HepG2 (cell line): ENCODE results near the gene STK36. TPM values are rescaled to one million over a fixed set of nuclear protein-coding genes. Genes with fewer than 3 reads are reported as not detected.

Source experiments
- ATAC-seq: fragments of 200-7000 bp; cut with Tn5 transposase; 3 replicates; pipeline ENCODE4 v1.9.1; 2020; ENCODE audit warnings: mild to moderate bottlenecking, moderate library complexity
- BruUV-seq: library from RNA; stranded (reverse); fragments of 400-500 nt; replicated peaks from 2 replicates; lab custom pipeline; 2021; lab: Mats Ljungman, UMichigan
- CTCF ChIA-PET: fragments of 300-600 bp; formaldehyde crosslinking; extraction: SDS; loops from one replicate; lab custom pipeline; 2021; ENCODE audit warnings: low total read pairs, inconsistent platforms, low intra/inter-chr PET ratio; lab: Yijun Ruan, JAX
- POLR2A ChIA-PET: fragments of 350-600 bp; sonication (Branson Sonifier 250); formaldehyde crosslinking; loops from one replicate; lab custom pipeline; 2020; ENCODE audit warnings: antibody characterized with exemption, inconsistent platforms; lab: Yijun Ruan, JAX
- DNase-seq: peaks from one replicate; pipeline ENCODE4 v3.0.0-alpha.2; 2015; ENCODE audit warnings: low spot score
- FAIRE-seq: peaks from 3 replicates; lab custom pipeline; 2011; peaks lifted over from hg19 to GRCh38; lab: Jason Lieb, UNC
- H2AFZ ChIP-seq: one replicate; pipeline ENCODE4 v1.6.1; 2011; ENCODE audit warnings: low read length, inconsistent platforms
- H3K27ac ChIP-seq: fragments of 300-600 bp; 3 replicates; pipeline ENCODE4 v1.8.0; 2011; ENCODE audit warnings: mixed run types, mild to moderate bottlenecking, mixed read lengths, low read length, inconsistent platforms; ENCODE audit not compliant: insufficient read depth; ENCODE audit errors: extremely low read length
- H3K27me3 ChIP-seq, 2 experiments: fragments of 200-600 bp in 1 of 2; 2 replicates in 1 of 2; 3 replicates in 1 of 2; pipeline versions ENCODE4 v1.6.0 to v1.8.0; 2011; ENCODE audit warnings: low read length in 2 of 2, mild to moderate bottlenecking in 2 of 2, moderate library complexity in 2 of 2, inconsistent platforms in 1 of 2; ENCODE audit not compliant: insufficient read depth in 2 of 2, control insufficient read depth in 1 of 2
- H3K36me3 ChIP-seq, 2 experiments: fragments of 200-600 bp in 1 of 2; replicated peaks in 1 of 2; 2 replicates in 1 of 2; 3 replicates in 1 of 2; pipeline versions ENCODE4 v1.5.1 to v1.8.0; 2011; ENCODE audit warnings: low read length in 2 of 2, inconsistent platforms in 1 of 2; ENCODE audit not compliant: insufficient read depth in 2 of 2, control insufficient read depth in 1 of 2
- H3K4me1 ChIP-seq: 2 replicates; pipeline ENCODE4 v1.5.1; 2012; ENCODE audit warnings: low read length, inconsistent platforms; ENCODE audit not compliant: insufficient read depth
- H3K4me2 ChIP-seq: 2 replicates; pipeline ENCODE4 v1.6.0; 2011; ENCODE audit warnings: low read depth, low read length, inconsistent platforms
- H3K4me3 ChIP-seq, 3 experiments: fragments of 200-600 bp in 1 of 3; sonication (generic), shearing (Covaris generic) in 1 of 3; replicated peaks in 1 of 3; 2 replicates each; pipeline ENCODE4 v1.5.1; 2011 to 2016; ENCODE audit warnings: low read length in 3 of 3, inconsistent platforms in 2 of 3, low read depth in 2 of 3, mild to moderate bottlenecking in 2 of 3, control low read depth in 1 of 3, mixed read lengths in 1 of 3; ENCODE audit not compliant: insufficient read depth in 1 of 3
- H3K79me2 ChIP-seq: one replicate; pipeline ENCODE4 v1.6.1; 2011; ENCODE audit warnings: low read length, inconsistent platforms; ENCODE audit not compliant: insufficient read depth
- H3K9ac ChIP-seq: 2 replicates; pipeline ENCODE4 v1.6.0; 2011; ENCODE audit warnings: mild to moderate bottlenecking, low read depth, low read length, inconsistent platforms; ENCODE audit not compliant: insufficient read depth
- H3K9me3 ChIP-seq: 2 replicates; pipeline ENCODE4 v1.5.1; 2012; ENCODE audit warnings: mild to moderate bottlenecking, low read length
- H4K20me1 ChIP-seq: 2 replicates; pipeline ENCODE4 v1.6.0; 2011; ENCODE audit warnings: inconsistent platforms, mild to moderate bottlenecking, low read length, moderate library complexity; ENCODE audit not compliant: insufficient read depth
- GPBP1L1 ChIP-seq: sonication (generic); formaldehyde crosslinking; IDR thresholded peaks from 2 replicates; pipeline ENCODE4 v1.5.0; 2020; ENCODE audit warnings: mild to moderate bottlenecking, missing genetic modification reagents
- MXI1 ChIP-seq: IDR thresholded peaks from 3 replicates; pipeline ENCODE4 v1.6.1; 2012; ENCODE audit warnings: low read depth, low read length, inconsistent platforms, borderline replicate concordance
- SETDB1 ChIP-seq: sonication (generic); formaldehyde crosslinking; IDR thresholded peaks from 2 replicates; pipeline ENCODE4 v1.5.1; 2020; ENCODE audit warnings: missing genetic modification reagents, mild to moderate bottlenecking, borderline replicate concordance
- THYN1 ChIP-seq: sonication (generic); formaldehyde crosslinking; IDR thresholded peaks from 2 replicates; pipeline ENCODE4 v1.8.1; 2023; ENCODE audit warnings: low read depth, mild to moderate bottlenecking, moderate library complexity, missing genetic modification reagents, borderline replicate concordance
- XBP1 ChIP-seq: sonication (generic); formaldehyde crosslinking; IDR thresholded peaks from 2 replicates; pipeline ENCODE4 v1.5.0; 2020; ENCODE audit warnings: missing genetic modification reagents
- ZNF780A ChIP-seq: sonication (generic); formaldehyde crosslinking; IDR thresholded peaks from 2 replicates; pipeline ENCODE4 v1.8.0; 2022; ENCODE audit warnings: mild to moderate bottlenecking, missing genetic modification reagents, moderate library complexity
- WGBS: methylation state at CpG from one replicate; pipeline ENCODE4 v1.1.6; 2017; ENCODE audit warnings: low lambda C conversion rate; 5-methylcytosine and 5-hydroxymethylcytosine counted together
- in situ Hi-C: cut with HindIII; loops from 2 replicates; pipeline ENCODE4 v1.10.0; 2017; ENCODE audit warnings: low pct_unique_long_range_greater_than_20kb; ENCODE audit not compliant: extremely low pct_ligation_motif_present
- intact Hi-C: fragments of 100-400 bp; cut with micrococcal nuclease; formaldehyde crosslinking; loops from one replicate; pipeline ENCODE4 v1.10.0; 2022; ENCODE audit not compliant: unreplicated experiment
- polyA plus RNA-seq, 8 experiments: library from polyadenylated mRNA; depleted of rRNA in 3 of 8; stranded (reverse) in 7 of 8; unstranded in 1 of 8; fragments of >200 nt; fragmentation: Illumina TruSeq in 4 of 8; extraction: Trizol in 4 of 8; gene quantifications; 2 replicates each; pipeline versions ENCODE4 v1.2.1 to v1.2.3, GENCODE V29; 2011 to 2016; ENCODE audit warnings: low read depth in 4 of 8, missing spikeins in 1 of 8, mixed read lengths in 1 of 8; ENCODE audit not compliant: insufficient read depth in 1 of 8
- total RNA-seq, 5 experiments: library from RNA; depleted of rRNA; stranded (reverse); fragments of >200 nt; fragmentation: Illumina TruSeq; extraction: Trizol; gene quantifications; 2 replicates each; pipeline ENCODE4 v1.2.3, GENCODE V29; 2016; ENCODE audit warnings: low read depth in 1 of 5
- TF ChIP-seq, protein P1 (sequence below): sonication (generic); formaldehyde crosslinking; IDR thresholded peaks from 2 replicates; pipeline ENCODE4 v1.5.0; 2020; ENCODE audit warnings: missing genetic modification reagents, mild to moderate bottlenecking, borderline replicate concordance

Gene STK36
- total and polyA plus RNA-seq, 2 of the 13 experiments (the other 11 are each of a cell fraction or from before 2014, with no cell fraction given): 45.9 to 83.5 TPM

DNA sequence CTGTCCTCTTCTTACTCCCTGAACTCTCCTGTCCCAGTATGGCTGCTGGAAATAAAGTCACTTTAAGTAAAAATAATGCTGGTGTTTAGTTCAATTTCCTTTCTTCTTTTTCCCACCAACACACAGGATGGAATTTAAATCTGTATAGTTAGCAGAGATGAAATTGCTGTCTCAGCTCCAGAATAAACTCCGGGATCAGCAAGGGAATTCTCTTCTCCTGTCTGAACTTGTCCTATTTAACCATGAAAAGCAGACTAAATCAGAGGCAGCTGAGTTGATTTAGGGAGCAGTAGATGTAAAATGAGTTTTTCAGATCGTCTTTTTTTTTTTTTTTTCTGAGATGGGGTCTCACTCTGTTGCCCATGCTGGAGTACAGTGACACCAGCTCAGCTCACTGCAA, 64.6 kb downstream of the STK36 start:
- H3K27ac ChIP-seq: no peak overlapping the region
- TF ChIP-seq, protein P1, sequence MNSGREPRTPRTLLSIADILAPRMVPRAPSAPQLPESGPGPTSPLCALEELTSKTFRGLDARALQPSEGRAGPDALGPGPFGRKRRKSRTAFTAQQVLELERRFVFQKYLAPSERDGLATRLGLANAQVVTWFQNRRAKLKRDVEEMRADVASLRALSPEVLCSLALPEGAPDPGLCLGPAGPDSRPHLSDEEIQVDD: no peak
- TF ChIP-seq THYN1 (CRISPR knock-in tag): no peak
- no peak for TF ChIP-seq MXI1
- TF ChIP-seq SETDB1 (CRISPR knock-in tag): no peak
- no peak for TF ChIP-seq GPBP1L1 (CRISPR knock-in tag)
- TF ChIP-seq ZNF780A: no peak
- TF ChIP-seq XBP1 (CRISPR knock-in tag): no peak
- TF ChIP-seq, all 625 proteins: peak for 0
- WGBS: 93% methylated on average over 2 of the region's 2 CpGs
- Histone ChIP-seq H3K79me2 (peaks cover 45% of the 10 kb centered on the region), H4K20me1 (no peaks in the 10 kb centered on the region), H3K27me3 (no peaks in the 10 kb centered on the region), H3K4me3 (no peak overlapping the region), H2AFZ (no peak overlapping the region), H3K9ac (no peak overlapping the region), H3K4me1 (peaks cover 35% of the 10 kb centered on the region), H3K9me3 (no peaks in the 10 kb centered on the region), H3K4me2 (no peak overlapping the region), H3K36me3 (peaks cover 37 to 62% of the 10 kb centered on the region in 2 experiments)
- in situ Hi-C loops (loop anchor here (25.0 kb wide), 1 partner anchor 101 kb away; the partner anchor contains the start of gene PRKAG3), intact Hi-C loops (no loop called here)
- ATAC-seq (no peak), DNase-seq (no peak), FAIRE-seq (no peak)
- BruUV-seq: no TSS peak
- CTCF ChIA-PET: no interaction called here
- POLR2A ChIA-PET: interaction anchor here (0.9 to 2.3 kb wide), 4 partner anchors 9 to 111 kb away, joined by 3 to 16 read pairs (median 4); no protein-coding TSS in a partner anchor
